Hepatocyte (in vitro differentiated cells): Measurements from ENCODE around the gene ESRRG. TPM values are rescaled to one million over a fixed set of nuclear protein-coding genes. Genes with fewer than 3 reads are reported as not detected.

Source experiments
- DNase-seq: peaks from one replicate; pipeline ENCODE4 v3.0.0-alpha.2; 2016; ENCODE audit warnings: low spot score
- H2AFZ ChIP-seq: fragments of 200-600 bp; sonication (generic); 2 replicates; pipeline ENCODE4 v1.6.0; 2016; ENCODE audit warnings: antibody characterized with exemption, mild to moderate bottlenecking
- H3K27ac ChIP-seq: fragments of 200-600 bp; sonication (generic); 2 replicates; pipeline ENCODE4 v1.5.1; 2016; ENCODE audit warnings: mild to moderate bottlenecking
- H3K27me3 ChIP-seq: fragments of 200-600 bp; sonication (generic); 2 replicates; pipeline ENCODE4 v1.6.1; 2016
- H3K36me3 ChIP-seq: fragments of 200-600 bp; sonication (generic); replicated peaks from 2 replicates; pipeline ENCODE4 v1.5.1; 2016; ENCODE audit warnings: low read depth; ENCODE audit not compliant: insufficient read depth
- H3K4me1 ChIP-seq: fragments of 200-600 bp; sonication (generic); 2 replicates; pipeline ENCODE4 v1.5.1; 2016; ENCODE audit warnings: mild to moderate bottlenecking, moderate library complexity; ENCODE audit not compliant: insufficient read depth
- H3K4me2 ChIP-seq: fragments of 200-600 bp; sonication (generic); 2 replicates; pipeline ENCODE4 v1.6.0; 2016
- H3K4me3 ChIP-seq: fragments of 200-600 bp; sonication (generic); 2 replicates; pipeline ENCODE4 v1.5.1; 2016; ENCODE audit warnings: mild to moderate bottlenecking
- H3K79me2 ChIP-seq: fragments of 200-600 bp; sonication (generic); 2 replicates; pipeline ENCODE4 v1.6.0; 2017; ENCODE audit warnings: mild to moderate bottlenecking
- H3K9me2 ChIP-seq: fragments of 200-600 bp; sonication (generic); replicated peaks from 2 replicates; pipeline ENCODE4 v1.6.0; 2017; ENCODE audit warnings: mild to moderate bottlenecking; ENCODE audit not compliant: insufficient read depth
- H3K9me3 ChIP-seq: fragments of 200-600 bp; sonication (generic); 2 replicates; pipeline ENCODE4 v1.5.1; 2016; ENCODE audit warnings: low read depth, mild to moderate bottlenecking
- H4K20me1 ChIP-seq: fragments of 200-600 bp; sonication (generic); 2 replicates; pipeline ENCODE4 v1.6.0; 2016; ENCODE audit warnings: mild to moderate bottlenecking; ENCODE audit not compliant: insufficient read depth, poor library complexity, severe bottlenecking
- CTCF ChIP-seq: fragments of 200-600 bp; sonication (generic); IDR thresholded peaks from 2 replicates; pipeline ENCODE4 v1.5.1; 2016; ENCODE audit warnings: antibody characterized with exemption, mild to moderate bottlenecking; ENCODE audit not compliant: poor library complexity
- EZH2 ChIP-seq: fragments of 200-600 bp; sonication (generic); IDR thresholded peaks from 2 replicates; pipeline ENCODE4 v1.6.1; 2016; ENCODE audit warnings: antibody characterized with exemption, mild to moderate bottlenecking, borderline replicate concordance
- EZH2phosphoT487 ChIP-seq: fragments of 200-600 bp; sonication (generic); IDR thresholded peaks from one replicate; pipeline ENCODE4 v1.6.1; 2018; ENCODE audit warnings: antibody characterized with exemption, mild to moderate bottlenecking, low read depth, moderate library complexity; ENCODE audit not compliant: unreplicated experiment, severe bottlenecking
- WGBS: methylation state at CpG from one replicate; pipeline ENCODE4 v1.1.6; 2016; ENCODE audit warnings: low lambda C conversion rate; ENCODE audit errors: missing lambda C conversion rate; 5-methylcytosine and 5-hydroxymethylcytosine counted together
- polyA plus RNA-seq: library from polyadenylated mRNA; unstranded; fragments of >200 nt; fragmentation: Nextera tagmentation; extraction: Ambion mirVana; gene quantifications from 2 replicates; pipeline ENCODE4 v1.2.1, GENCODE V29; 2016
- total RNA-seq: library from RNA; depleted of rRNA; stranded (reverse); fragments of >200 nt; gene quantifications from 2 replicates; pipeline ENCODE4 v1.2.3, GENCODE V29; 2014

The ESRRG gene
- total and polyA plus RNA-seq, 2 experiments from 2014 or later: 2.8 to 10.3 TPM

GRCh38 chr1:216670118-216670883 is 52.9 kb downstream of the ESRRG start:
- Histone ChIP-seq H3K36me3 (no peaks in the 10 kb centered on the region), H3K27ac (no peak overlapping the region), H2AFZ (no peak overlapping the region), H3K4me3 (no peak overlapping the region), H3K9me2 (no peaks in the 10 kb centered on the region), H3K27me3 (no peaks in the 10 kb centered on the region), H3K79me2 (no peaks in the 10 kb centered on the region), H3K9me3 (no peaks in the 10 kb centered on the region), H3K4me2 (no peak overlapping the region), H3K4me1 (no peaks in the 10 kb centered on the region), H4K20me1 (no peaks in the 10 kb centered on the region)
- DNase-seq: peak; percentile 13
- no peak for TF ChIP-seq EZH2
- TF ChIP-seq EZH2phosphoT487: no peak
- TF ChIP-seq CTCF: no peak
- WGBS: 91% methylated on average over 6 of the region's 6 CpGs

GRCh38 chr1:216666441-216666840 is 56.8 kb downstream of the ESRRG start:
- H3K27me3 ChIP-seq: no peaks in the 10 kb centered on the region
- H3K4me2 ChIP-seq: no peak overlapping the region
- no peak overlapping the region for H3K27ac ChIP-seq
- no peaks in the 10 kb centered on the region for H3K36me3 ChIP-seq
- 77% methylated on average over 2 of the region's 2 CpGs for WGBS
- no peak for DNase-seq
- H4K20me1 ChIP-seq: no peaks in the 10 kb centered on the region
- no peak overlapping the region for H2AFZ ChIP-seq
- no peaks in the 10 kb centered on the region for H3K4me1 ChIP-seq
- TF ChIP-seq EZH2phosphoT487: no peak
- no peak for TF ChIP-seq EZH2
- TF ChIP-seq CTCF: no peak
- H3K9me3 ChIP-seq: no peaks in the 10 kb centered on the region
- no peaks in the 10 kb centered on the region for H3K9me2 ChIP-seq
- H3K79me2 ChIP-seq: no peaks in the 10 kb centered on the region
- H3K4me3 ChIP-seq: no peak overlapping the region

GRCh38 chr1:216665856-216666255 is 57.4 kb downstream of the ESRRG start:
- H3K4me2 ChIP-seq: no peak overlapping the region
- no peaks in the 10 kb centered on the region for H3K9me2 ChIP-seq
- no peaks in the 10 kb centered on the region for H3K9me3 ChIP-seq
- no peaks in the 10 kb centered on the region for H3K27me3 ChIP-seq
- no peaks in the 10 kb centered on the region for H3K79me2 ChIP-seq
- no peaks in the 10 kb centered on the region for H4K20me1 ChIP-seq
- no peak overlapping the region for H2AFZ ChIP-seq
- no peak for DNase-seq
- TF ChIP-seq CTCF (no peak), EZH2 (no peak), EZH2phosphoT487 (no peak)
- no peaks in the 10 kb centered on the region for H3K4me1 ChIP-seq
- H3K27ac ChIP-seq: peak overlapping the region; percentile 16
- no peaks in the 10 kb centered on the region for H3K36me3 ChIP-seq
- H3K4me3 ChIP-seq: no peak overlapping the region
